ENCODE data around the gene KCNK4. TPM values are rescaled to one million over a fixed set of nuclear protein-coding genes. Genes with fewer than 3 reads are reported as not detected.
A peak's percentile ranks its signal among the peaks of the same experiment; 100 is the strongest.

The KCNK4 gene
- polyA plus RNA-seq, 1 donor (not counting 4 experiments of a cell fraction or from before 2014, with no cell fraction given), result not detected

- H3K27ac ChIP-seq (ENCODE audit: control insufficient read depth, insufficient read depth, low read length), result peak within 1 kb of the TSS; percentile 81
- peaks cover 49% of the 10 kb centered on the region for H3K4me1 ChIP-seq (ENCODE audit: control insufficient read depth, extremely low read depth, insufficient read depth, low read length)
- H2AFZ ChIP-seq (ENCODE audit: control insufficient read depth, low read length), result peak within 1 kb of the TSS; percentile 23
- dilution Hi-C loops (cut with MboI; ENCODE audit: extremely low pct_ligation_motif_present, low sequenced_read_pairs), result no loop called here
- peaks cover 31% of the 10 kb centered on the region for H3K79me2 ChIP-seq (ENCODE audit: control insufficient read depth, insufficient read depth, low read length)
- peak within 1 kb of the TSS; percentile 64 for H3K4me2 ChIP-seq (ENCODE audit: control insufficient read depth, extremely low read depth, insufficient read depth, low read depth, low read length)
- H3K27me3 ChIP-seq (ENCODE audit: control insufficient read depth, extremely low read depth, insufficient read depth, low read length), result no peaks in the 10 kb centered on the region
- peak within 1 kb of the TSS; percentile 56 to 83 (median 72) for H3K4me3 ChIP-seq (ENCODE audit: control insufficient read depth in 2 of 3, extremely low read depth in 1 of 3, insufficient read depth in 2 of 3, low read depth in 1 of 3, low read length in 3 of 3)
- peaks cover 30 to 39% of the 10 kb centered on the region in 2 experiments for H3K36me3 ChIP-seq (ENCODE audit: control insufficient read depth in 2 of 2, extremely low read depth in 1 of 2, insufficient read depth in 2 of 2, low read length in 2 of 2)
- TF ChIP-seq CTCF (optimal IDR thresholded peaks at IDR 0.05 in 1 of 3, IDR thresholded peaks at IDR 0.05 in 1 of 3, conservative IDR thresholded peaks at IDR 0.05 in 1 of 3; ENCODE audit: extremely low read depth in 1 of 3, insufficient read depth in 2 of 3, low read length in 3 of 3) (peak; percentile 18 to 84 (median 45)), EZH2 (IDR thresholded peaks at IDR 0.05; ENCODE audit: low read length) (no peak)
- no peaks in the 10 kb centered on the region for H3K9me3 ChIP-seq (ENCODE audit: control insufficient read depth, low read depth, low read length)
- DNase-seq (ENCODE audit: low read depth, low spot score) (peak; percentile 84), FAIRE-seq (peak; percentile 57)
- H3K9me1 ChIP-seq (ENCODE audit: control insufficient read depth, extremely low read depth, insufficient read depth, low read length), result peaks cover 2% of the 10 kb centered on the region
- peak within 1 kb of the TSS; percentile 90 for H3K9ac ChIP-seq (ENCODE audit: control insufficient read depth, extremely low read depth, insufficient read depth, low read length)
- no peaks in the 10 kb centered on the region for H4K20me1 ChIP-seq (ENCODE audit: control insufficient read depth, extremely low read depth, insufficient read depth, low read length)
Observed at GRCh38 chr11:64317961-64318765, 27.1 kb downstream of the KCNK4 start, which contains the start of gene PRDX5. PRDX5 (plus strand) TSS chr11:64318121; CDS start chr11:64318216, 95 bp downstream.

- peaks cover 34 to 38% of the 10 kb centered on the region in 2 experiments for H3K36me3 ChIP-seq (ENCODE audit: control insufficient read depth in 2 of 2, extremely low read depth in 1 of 2, insufficient read depth in 2 of 2, low read length in 2 of 2)
- peaks cover 54% of the 10 kb centered on the region for H3K4me1 ChIP-seq (ENCODE audit: control insufficient read depth, extremely low read depth, insufficient read depth, low read length)
- TF ChIP-seq EZH2 (IDR thresholded peaks at IDR 0.05; ENCODE audit: low read length), result no peak
- TF ChIP-seq CTCF (optimal IDR thresholded peaks at IDR 0.05 in 1 of 3, IDR thresholded peaks at IDR 0.05 in 1 of 3, conservative IDR thresholded peaks at IDR 0.05 in 1 of 3; ENCODE audit: extremely low read depth in 1 of 3, insufficient read depth in 2 of 3, low read length in 3 of 3), result no peak
- no peaks in the 10 kb centered on the region for H3K27me3 ChIP-seq (ENCODE audit: control insufficient read depth, extremely low read depth, insufficient read depth, low read length)
- H3K27ac ChIP-seq (ENCODE audit: control insufficient read depth, insufficient read depth, low read length), result peak overlapping the region; percentile 81
- peak overlapping the region; percentile 56 to 83 (median 72) for H3K4me3 ChIP-seq (ENCODE audit: control insufficient read depth in 2 of 3, extremely low read depth in 1 of 3, insufficient read depth in 2 of 3, low read depth in 1 of 3, low read length in 3 of 3)
- H2AFZ ChIP-seq (ENCODE audit: control insufficient read depth, low read length), result no peak overlapping the region
- H3K79me2 ChIP-seq (ENCODE audit: control insufficient read depth, insufficient read depth, low read length), result peaks cover 31% of the 10 kb centered on the region
- no peaks in the 10 kb centered on the region for H3K9me3 ChIP-seq (ENCODE audit: control insufficient read depth, low read depth, low read length)
- dilution Hi-C loops (cut with MboI; ENCODE audit: extremely low pct_ligation_motif_present, low sequenced_read_pairs), result no loop called here
- FAIRE-seq, result no peak
- H3K4me2 ChIP-seq (ENCODE audit: control insufficient read depth, extremely low read depth, insufficient read depth, low read depth, low read length), result peak overlapping the region; percentile 64
- no peaks in the 10 kb centered on the region for H4K20me1 ChIP-seq (ENCODE audit: control insufficient read depth, extremely low read depth, insufficient read depth, low read length)
- H3K9ac ChIP-seq (ENCODE audit: control insufficient read depth, extremely low read depth, insufficient read depth, low read length), result peak overlapping the region; percentile 90
- H3K9me1 ChIP-seq (ENCODE audit: control insufficient read depth, extremely low read depth, insufficient read depth, low read length), result peaks cover 2% of the 10 kb centered on the region
- no peak for DNase-seq (ENCODE audit: low read depth, low spot score)
Observed at GRCh38 chr11:64318766-64319761, 28.0 kb downstream of the KCNK4 start.
